Type B pancreatic cell (in vitro differentiated cells): ENCODE data around the gene GPER1. TPM values are rescaled to one million over a fixed set of nuclear protein-coding genes. Genes with fewer than 3 reads are reported as not detected.
A peak's percentile ranks its signal among the peaks of the same experiment; 100 is the strongest.

ENCODE experiments used
- DNase-seq: peaks from one replicate; pipeline ENCODE4 v3.0.0; 2021; ENCODE audit warnings: mixed read lengths; ENCODE audit not compliant: unreplicated experiment; ENCODE audit errors: extremely low spot score
- H3K27ac Mint-ChIP-seq: 2 replicates; pipeline ENCODE4 v1.8.0; 2021; ENCODE audit warnings: mild to moderate bottlenecking, mixed read lengths
- H3K27me3 Mint-ChIP-seq: 2 replicates; pipeline ENCODE4 v1.8.0; 2021; ENCODE audit warnings: mixed read lengths
- H3K36me3 Mint-ChIP-seq: 2 replicates; pipeline ENCODE4 v1.8.0; 2021; ENCODE audit warnings: mixed read lengths
- H3K4me1 Mint-ChIP-seq: one replicate; pipeline ENCODE4 v1.8.0; 2021; ENCODE audit warnings: mixed read lengths; ENCODE audit not compliant: unreplicated experiment
- H3K4me3 Mint-ChIP-seq: 2 replicates; pipeline ENCODE4 v1.8.0; 2021; ENCODE audit warnings: mild to moderate bottlenecking, mixed read lengths
- H3K9me3 Mint-ChIP-seq: 2 replicates; pipeline ENCODE4 v1.8.0; 2021; ENCODE audit warnings: mixed read lengths
- total RNA-seq: library from RNA; stranded (reverse); gene quantifications from 2 replicates; pipeline ENCODE4 v1.2.1, GENCODE V29; 2021; ENCODE audit warnings: low replicate concordance
- TF ChIP-seq, protein P1 (sequence below): fragments of 200-600 bp; sonication (generic); conservative IDR thresholded peaks from 2 replicates; pipeline ENCODE4 v1.5.0; 2021; ENCODE audit warnings: antibody characterized with exemption, mild to moderate bottlenecking

GPER1 gene
- total RNA-seq, 1 donor from 2014 or later = 5.0 TPM

GRCh38 chr7:1055956-1056784 is 31.7 kb upstream of the GPER1 start:
- H3K4me1 Mint-ChIP-seq = peaks cover 21% of the 10 kb centered on the region
- no peak for DNase-seq
- TF ChIP-seq, protein P1, sequence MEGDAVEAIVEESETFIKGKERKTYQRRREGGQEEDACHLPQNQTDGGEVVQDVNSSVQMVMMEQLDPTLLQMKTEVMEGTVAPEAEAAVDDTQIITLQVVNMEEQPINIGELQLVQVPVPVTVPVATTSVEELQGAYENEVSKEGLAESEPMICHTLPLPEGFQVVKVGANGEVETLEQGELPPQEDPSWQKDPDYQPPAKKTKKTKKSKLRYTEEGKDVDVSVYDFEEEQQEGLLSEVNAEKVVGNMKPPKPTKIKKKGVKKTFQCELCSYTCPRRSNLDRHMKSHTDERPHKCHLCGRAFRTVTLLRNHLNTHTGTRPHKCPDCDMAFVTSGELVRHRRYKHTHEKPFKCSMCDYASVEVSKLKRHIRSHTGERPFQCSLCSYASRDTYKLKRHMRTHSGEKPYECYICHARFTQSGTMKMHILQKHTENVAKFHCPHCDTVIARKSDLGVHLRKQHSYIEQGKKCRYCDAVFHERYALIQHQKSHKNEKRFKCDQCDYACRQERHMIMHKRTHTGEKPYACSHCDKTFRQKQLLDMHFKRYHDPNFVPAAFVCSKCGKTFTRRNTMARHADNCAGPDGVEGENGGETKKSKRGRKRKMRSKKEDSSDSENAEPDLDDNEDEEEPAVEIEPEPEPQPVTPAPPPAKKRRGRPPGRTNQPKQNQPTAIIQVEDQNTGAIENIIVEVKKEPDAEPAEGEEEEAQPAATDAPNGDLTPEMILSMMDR = no peak
- H3K9me3 Mint-ChIP-seq = no peaks in the 10 kb centered on the region
- H3K27ac Mint-ChIP-seq = no peak overlapping the region
- no peaks in the 10 kb centered on the region for H3K27me3 Mint-ChIP-seq
- peaks cover 4% of the 10 kb centered on the region for H3K36me3 Mint-ChIP-seq
- H3K4me3 Mint-ChIP-seq = no peak overlapping the region

DNA sequence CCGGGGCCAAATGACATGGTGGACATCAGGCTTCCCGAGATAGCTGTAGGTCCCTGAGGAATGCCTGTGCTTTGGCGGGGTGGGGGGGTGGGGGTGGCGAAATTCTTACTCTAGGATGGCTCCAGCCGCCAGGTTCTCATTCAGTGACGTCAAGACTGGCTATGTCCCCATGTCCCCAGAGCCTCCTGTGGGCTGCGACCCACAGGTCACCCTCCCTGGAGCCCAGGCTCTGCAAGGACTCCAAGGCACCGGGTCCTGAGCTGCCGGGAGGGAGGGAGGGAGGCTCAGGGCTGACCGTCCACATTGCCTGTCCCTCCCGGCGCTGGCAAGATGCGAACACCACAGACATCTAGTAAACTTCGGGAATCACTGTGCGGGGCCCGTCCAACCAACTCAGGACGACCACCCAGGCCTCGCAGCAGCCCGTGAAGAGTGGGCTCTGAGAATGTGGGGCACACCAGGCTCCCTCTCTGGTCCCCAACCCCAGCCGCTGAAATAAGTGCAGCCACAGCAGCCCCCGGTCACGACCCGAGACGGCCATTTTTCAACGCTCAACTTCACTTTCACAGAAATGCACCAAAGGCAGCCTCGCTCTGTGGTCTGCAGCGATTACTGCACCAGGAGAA is 31.0 kb upstream of the GPER1 start:
- TF ChIP-seq, protein P1 = no peak
- no peak overlapping the region for H3K27ac Mint-ChIP-seq
- no peak overlapping the region for H3K4me3 Mint-ChIP-seq
- no peak for DNase-seq
- H3K4me1 Mint-ChIP-seq = peaks cover 20% of the 10 kb centered on the region
- peaks cover 4% of the 10 kb centered on the region for H3K36me3 Mint-ChIP-seq
- no peaks in the 10 kb centered on the region for H3K27me3 Mint-ChIP-seq
- H3K9me3 Mint-ChIP-seq = no peaks in the 10 kb centered on the region

GRCh38 chr7:1057416-1058291 is 30.3 kb upstream of the GPER1 start:
- H3K36me3 Mint-ChIP-seq = peaks cover 4% of the 10 kb centered on the region
- no peak overlapping the region for H3K27ac Mint-ChIP-seq
- H3K9me3 Mint-ChIP-seq = no peaks in the 10 kb centered on the region
- no peak overlapping the region for H3K4me3 Mint-ChIP-seq
- TF ChIP-seq, protein P1 = no peak
- DNase-seq = no peak
- H3K4me1 Mint-ChIP-seq = peaks cover 21% of the 10 kb centered on the region
- no peaks in the 10 kb centered on the region for H3K27me3 Mint-ChIP-seq

DNA sequence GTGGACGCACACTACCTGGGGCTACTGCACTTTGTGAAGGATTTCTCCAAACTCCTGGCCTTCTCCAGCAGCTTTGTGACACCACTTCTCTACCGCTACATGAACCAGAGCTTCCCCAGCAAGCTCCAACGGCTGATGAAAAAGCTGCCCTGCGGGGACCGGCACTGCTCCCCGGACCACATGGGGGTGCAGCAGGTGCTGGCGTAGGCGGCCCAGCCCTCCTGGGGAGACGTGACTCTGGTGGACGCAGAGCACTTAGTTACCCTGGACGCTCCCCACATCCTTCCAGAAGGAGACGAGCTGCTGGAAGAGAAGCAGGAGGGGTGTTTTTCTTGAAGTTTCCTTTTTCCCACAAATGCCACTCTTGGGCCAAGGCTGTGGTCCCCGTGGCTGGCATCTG is 29.6 kb upstream of the GPER1 start:
- no peaks in the 10 kb centered on the region for H3K9me3 Mint-ChIP-seq
- H3K27ac Mint-ChIP-seq = no peak overlapping the region
- no peaks in the 10 kb centered on the region for H3K27me3 Mint-ChIP-seq
- TF ChIP-seq, protein P1 = no peak
- no peak overlapping the region for H3K4me3 Mint-ChIP-seq
- no peak for DNase-seq
- H3K36me3 Mint-ChIP-seq = peaks cover 4% of the 10 kb centered on the region
- peaks cover 21% of the 10 kb centered on the region for H3K4me1 Mint-ChIP-seq

GRCh38 chr7:1058821-1059199 is 29.1 kb upstream of the GPER1 start:
- H3K27me3 Mint-ChIP-seq = no peaks in the 10 kb centered on the region
- no peak overlapping the region for H3K4me3 Mint-ChIP-seq
- H3K4me1 Mint-ChIP-seq = peaks cover 21% of the 10 kb centered on the region
- no peak for DNase-seq
- H3K36me3 Mint-ChIP-seq = peaks cover 4% of the 10 kb centered on the region
- TF ChIP-seq, protein P1 = no peak
- H3K9me3 Mint-ChIP-seq = no peaks in the 10 kb centered on the region
- H3K27ac Mint-ChIP-seq = peak overlapping the region; percentile 68
